H1 (cell line): ENCODE data around the gene OLFM1. TPM values are rescaled to one million over a fixed set of nuclear protein-coding genes. Genes with fewer than 3 reads are reported as not detected.

Experiments used
- BACH1 ChIP-seq: IDR thresholded peaks from 2 replicates; pipeline ENCODE4 v1.6.1; 2012; ENCODE audit warnings: low read length, improper control_type of control experiment
- CBX5 ChIP-seq: fragments of 300-800, 300-1000 bp; sonication (generic); IDR thresholded peaks from 2 replicates; pipeline ENCODE4 v1.7.1; 2016; ENCODE audit warnings: antibody characterized with exemption, low read length, low read depth
- CBX8 ChIP-seq: fragments of 300-800, 300-1000 bp; sonication (generic); IDR thresholded peaks from 2 replicates; pipeline ENCODE4 v1.7.1; 2016; ENCODE audit warnings: low read depth, low read length, borderline replicate concordance
- E2F6 ChIP-seq: IDR thresholded peaks from 2 replicates; pipeline ENCODE4 v1.6.1; 2012; ENCODE audit warnings: inconsistent platforms
- EP300 ChIP-seq, 2 experiments: IDR thresholded peaks; 1 replicate in 1 of 2; 2 replicates in 1 of 2; pipeline ENCODE4 v1.6.1; 2011 to 2012; ENCODE audit warnings: low read depth in 2 of 2, low read length in 2 of 2, mild to moderate bottlenecking in 2 of 2, borderline replicate concordance in 1 of 2, inconsistent platforms in 1 of 2, moderate library complexity in 1 of 2
- GABPA ChIP-seq: IDR thresholded peaks from 2 replicates; pipeline ENCODE4 v1.6.1; 2011; ENCODE audit warnings: mild to moderate bottlenecking, low read length, moderate library complexity, borderline replicate concordance; ENCODE audit not compliant: insufficient read depth
- HDAC2 ChIP-seq, 2 experiments: fragments of 300-600 bp in 1 of 2; sonication (generic) in 1 of 2; IDR thresholded peaks; 2 replicates each; pipeline ENCODE4 v1.6.1; 2011 to 2012; ENCODE audit warnings: low read depth in 2 of 2, low read length in 2 of 2, mild to moderate bottlenecking in 2 of 2, moderate library complexity in 2 of 2, borderline replicate concordance in 1 of 2, inconsistent platforms in 1 of 2
- KDM5A ChIP-seq: fragments of 200-600 bp; IDR thresholded peaks from 2 replicates; pipeline ENCODE4 v1.7.1; 2012; ENCODE audit warnings: mild to moderate bottlenecking, low read length, inconsistent platforms, mixed read lengths
- MAX ChIP-seq: IDR thresholded peaks from 2 replicates; pipeline ENCODE4 v1.6.1; 2012; ENCODE audit warnings: inconsistent platforms
- PHF8 ChIP-seq: fragments of 200-600 bp; sonication (generic); conservative IDR thresholded peaks from 2 replicates; pipeline ENCODE4 v1.7.1; 2012; ENCODE audit warnings: low read depth, mild to moderate bottlenecking, inconsistent platforms, low read length, moderate library complexity
- POU5F1 ChIP-seq: IDR thresholded peaks from 2 replicates; pipeline ENCODE4 v1.6.1; 2011; ENCODE audit warnings: low read depth, mild to moderate bottlenecking, low read length, moderate library complexity
- RFX5 ChIP-seq: IDR thresholded peaks from 2 replicates; pipeline ENCODE4 v1.6.1; 2011; ENCODE audit warnings: low read depth, low read length, improper control_type of control experiment, borderline replicate concordance
- RNF2 ChIP-seq: fragments of 200-900, 300-1000 bp; sonication (generic); IDR thresholded peaks from 2 replicates; pipeline ENCODE4 v1.7.1; 2016; ENCODE audit warnings: borderline replicate concordance, low read depth, mild to moderate bottlenecking, antibody characterized with exemption, low read length; ENCODE audit not compliant: poor library complexity, severe bottlenecking; ENCODE audit errors: missing control alignments
- RXRA ChIP-seq: IDR thresholded peaks from 2 replicates; pipeline ENCODE4 v1.6.1; 2011; ENCODE audit warnings: low read depth, mild to moderate bottlenecking, low read length, moderate library complexity; ENCODE audit not compliant: insufficient read depth
- SAP30 ChIP-seq: fragments of 300-600 bp; sonication (generic); IDR thresholded peaks from 2 replicates; pipeline ENCODE4 v1.7.1; 2012; ENCODE audit warnings: low read length, moderate library complexity, mild to moderate bottlenecking, inconsistent platforms; ENCODE audit not compliant: insufficient read depth, insufficient replicate concordance
- SP2 ChIP-seq: IDR thresholded peaks from 2 replicates; pipeline ENCODE4 v1.6.1; 2012; ENCODE audit warnings: mild to moderate bottlenecking, low read length, inconsistent platforms
- SP4 ChIP-seq: IDR thresholded peaks from 2 replicates; pipeline ENCODE4 v1.6.1; 2012; ENCODE audit warnings: low read length, inconsistent platforms
- TAF1 ChIP-seq: IDR thresholded peaks from 2 replicates; pipeline ENCODE4 v1.6.1; 2011; ENCODE audit warnings: mild to moderate bottlenecking, low read depth, low read length
- TBP ChIP-seq: IDR thresholded peaks from 2 replicates; pipeline ENCODE4 v1.6.1; 2011; ENCODE audit warnings: low read depth, low read length, improper control_type of control experiment
- USF2 ChIP-seq: IDR thresholded peaks from 2 replicates; pipeline ENCODE4 v1.6.1; 2011; ENCODE audit warnings: low read length, improper control_type of control experiment
- polyA plus RNA-seq, 7 experiments: library from polyadenylated mRNA; depleted of rRNA in 3 of 7; stranded (reverse) in 5 of 7; unstranded in 2 of 7; fragments of >200 nt in 5 of 7; fragments of 200-250 nt in 2 of 7; gene quantifications; 1 replicate in 5 of 7; 2 replicates in 1 of 7; 4 replicates in 1 of 7; pipeline versions ENCODE4 v1.2.1 to v1.2.3, GENCODE V29; 2011 to 2013; ENCODE audit warnings: missing spikeins in 2 of 7, mixed read lengths in 2 of 7
- total RNA-seq: library from RNA; stranded (reverse); fragmentation: NEBNext Ultra II Directional; extraction: Animal tissue kit (Norgen Biotek cat#: 25700); gene quantifications from 2 replicates; pipeline ENCODE4 v1.2.1, GENCODE V29; 2021

OLFM1 gene
- total and polyA plus RNA-seq, 2 of the 8 experiments (the other 6 are each of a cell fraction or from before 2014, with no cell fraction given), result 53.0 to 53.4 TPM

GRCh38 chr9:135156525-135157510 lies 69.3 kb downstream of the OLFM1 start (continued):
- TF ChIP-seq SP2, result no peak
- TF ChIP-seq CBX5, result no peak
- TF ChIP-seq TAF1, result no peak
- no peak for TF ChIP-seq EP300 (IDR thresholded peaks at IDR 0.05; ENCODE audit: borderline replicate concordance in 1 of 2, low read depth in 2 of 2, low read length in 2 of 2)
- TF ChIP-seq RXRA, result no peak
- no peak; the same call in 1 of the 2 replicates for TF ChIP-seq TBP
- no peak for TF ChIP-seq GABPA
- no peak for TF ChIP-seq RFX5
- TF ChIP-seq USF2, result no peak
- no peak for TF ChIP-seq KDM5A
- TF ChIP-seq RNF2, result no peak
- TF ChIP-seq SP4, result no peak
- no peak for TF ChIP-seq POU5F1
- TF ChIP-seq SAP30, result peak; percentile 38
- no peak for TF ChIP-seq BACH1
- no peak for TF ChIP-seq PHF8
- TF ChIP-seq E2F6, result peak; percentile 98
- peak in 1 of 2 experiments; percentile 85; a peak in 1 of 4 replicates for TF ChIP-seq HDAC2 (IDR thresholded peaks at IDR 0.05; ENCODE audit: borderline replicate concordance in 1 of 2, low read depth in 2 of 2, low read length in 2 of 2)
- TF ChIP-seq CBX8, result no peak
- peak; percentile 96 for TF ChIP-seq MAX
